ENCODE results near the gene ADM2. TPM values are rescaled to one million over a fixed set of nuclear protein-coding genes. Genes with fewer than 3 reads are reported as not detected.

The ADM2 gene
- polyA plus RNA-seq, 1 of the 3 experiments (the other 2 are of a cell fraction) = 0.61 TPM

- CTCF ChIA-PET = interaction anchor here (1.2 to 1.4 kb wide), 2 partner anchors 11 to 156 kb away, joined by 3 to 4 read pairs; no protein-coding TSS in a partner anchor
- TF ChIP-seq RXRA (IDR thresholded peaks at IDR 0.05; ENCODE audit: borderline replicate concordance, low read depth) = no peak
- TF ChIP-seq TAF1 (IDR thresholded peaks at IDR 0.05; ENCODE audit: borderline replicate concordance, low read depth, low read length) = no peak
- no peak for TF ChIP-seq IRF3 (IDR thresholded peaks at IDR 0.05; ENCODE audit: low read depth, low read length)
- TF ChIP-seq CHD2 (IDR thresholded peaks at IDR 0.05; ENCODE audit: low read length, partially characterized antibody) = no peak
- no peak for TF ChIP-seq SMC3 (IDR thresholded peaks at IDR 0.05; ENCODE audit: low read depth, low read length)
- TF ChIP-seq, protein P1, sequence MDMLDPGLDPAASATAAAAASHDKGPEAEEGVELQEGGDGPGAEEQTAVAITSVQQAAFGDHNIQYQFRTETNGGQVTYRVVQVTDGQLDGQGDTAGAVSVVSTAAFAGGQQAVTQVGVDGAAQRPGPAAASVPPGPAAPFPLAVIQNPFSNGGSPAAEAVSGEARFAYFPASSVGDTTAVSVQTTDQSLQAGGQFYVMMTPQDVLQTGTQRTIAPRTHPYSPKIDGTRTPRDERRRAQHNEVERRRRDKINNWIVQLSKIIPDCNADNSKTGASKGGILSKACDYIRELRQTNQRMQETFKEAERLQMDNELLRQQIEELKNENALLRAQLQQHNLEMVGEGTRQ (IDR thresholded peaks at IDR 0.05; ENCODE audit: borderline replicate concordance, low read depth, low read length) = no peak
- TF ChIP-seq GATA2 (CRISPR knock-in tag; IDR thresholded peaks at IDR 0.05) = no peak
- TF ChIP-seq FOXJ3 (CRISPR knock-in tag; IDR thresholded peaks at IDR 0.05) = no peak
- WGBS (ENCODE audit: low lambda C conversion rate) = 96% methylated on average over 8 of the region's 24 CpGs
Measured at GRCh38 chr22:50464451-50464850, 16.9 kb upstream of the ADM2 start.

GRCh38 chr22:50465066-50465930 lies 16.0 kb upstream of the ADM2 start:
- H3F3A ChIP-seq (replicated peaks; ENCODE audit: insufficient read depth) = no peaks in the 10 kb centered on the region
- peaks cover 22% of the 10 kb centered on the region; the same call in 1 of the 2 replicates for H3K79me2 ChIP-seq (ENCODE audit: insufficient read depth)
- H3K27me3 ChIP-seq (ENCODE audit: insufficient read depth) = no peaks in the 10 kb centered on the region
- H3K27ac ChIP-seq (ENCODE audit: low read depth in 2 of 2, low read length in 1 of 2) = no peak overlapping the region
- no peaks in the 10 kb centered on the region for H3K9me2 ChIP-seq
- H3K4me2 ChIP-seq = no peak overlapping the region
- H4K20me1 ChIP-seq (ENCODE audit: insufficient read depth) = peaks cover 26% of the 10 kb centered on the region
- no peak overlapping the region for H3K4me3 ChIP-seq (ENCODE audit: low read depth in 2 of 2, low read length in 1 of 2)
- POLR2A ChIA-PET = no interaction called here
- no peak for DNase-seq
- H3K9ac ChIP-seq = no peak overlapping the region
- peaks cover 0 to 4% of the 10 kb centered on the region in 2 experiments; a peak in 2 of 4 replicates for H3K4me1 ChIP-seq (ENCODE audit: control insufficient read depth in 1 of 2, insufficient read depth in 2 of 2, low read depth in 1 of 2, low read length in 1 of 2)
- H3K36me3 ChIP-seq (replicated peaks in 1 of 2; ENCODE audit: control insufficient read depth in 1 of 2, insufficient read depth in 2 of 2, low read length in 1 of 2) = peaks cover 0 to 68% of the 10 kb centered on the region in 2 experiments
- WGBS (ENCODE audit: low lambda C conversion rate) = 98% methylated on average over 17 of the region's 30 CpGs
- H3K9me3 ChIP-seq = no peaks in the 10 kb centered on the region
- CTCF ChIA-PET = interaction anchor here (1.1 to 1.3 kb wide), 2 partner anchors 10 to 61 kb away, joined by 3 read pairs; partner anchors contain the start of gene SCO2
- H2AFZ ChIP-seq (ENCODE audit: low read depth) = no peak overlapping the region
- TF ChIP-seq FOXM1 (IDR thresholded peaks at IDR 0.05; ENCODE audit: low read depth) = no peak
- no peak for TF ChIP-seq SIN3A (IDR thresholded peaks at IDR 0.05; ENCODE audit: borderline replicate concordance, low read depth, low read length)
- TF ChIP-seq, protein P2, sequence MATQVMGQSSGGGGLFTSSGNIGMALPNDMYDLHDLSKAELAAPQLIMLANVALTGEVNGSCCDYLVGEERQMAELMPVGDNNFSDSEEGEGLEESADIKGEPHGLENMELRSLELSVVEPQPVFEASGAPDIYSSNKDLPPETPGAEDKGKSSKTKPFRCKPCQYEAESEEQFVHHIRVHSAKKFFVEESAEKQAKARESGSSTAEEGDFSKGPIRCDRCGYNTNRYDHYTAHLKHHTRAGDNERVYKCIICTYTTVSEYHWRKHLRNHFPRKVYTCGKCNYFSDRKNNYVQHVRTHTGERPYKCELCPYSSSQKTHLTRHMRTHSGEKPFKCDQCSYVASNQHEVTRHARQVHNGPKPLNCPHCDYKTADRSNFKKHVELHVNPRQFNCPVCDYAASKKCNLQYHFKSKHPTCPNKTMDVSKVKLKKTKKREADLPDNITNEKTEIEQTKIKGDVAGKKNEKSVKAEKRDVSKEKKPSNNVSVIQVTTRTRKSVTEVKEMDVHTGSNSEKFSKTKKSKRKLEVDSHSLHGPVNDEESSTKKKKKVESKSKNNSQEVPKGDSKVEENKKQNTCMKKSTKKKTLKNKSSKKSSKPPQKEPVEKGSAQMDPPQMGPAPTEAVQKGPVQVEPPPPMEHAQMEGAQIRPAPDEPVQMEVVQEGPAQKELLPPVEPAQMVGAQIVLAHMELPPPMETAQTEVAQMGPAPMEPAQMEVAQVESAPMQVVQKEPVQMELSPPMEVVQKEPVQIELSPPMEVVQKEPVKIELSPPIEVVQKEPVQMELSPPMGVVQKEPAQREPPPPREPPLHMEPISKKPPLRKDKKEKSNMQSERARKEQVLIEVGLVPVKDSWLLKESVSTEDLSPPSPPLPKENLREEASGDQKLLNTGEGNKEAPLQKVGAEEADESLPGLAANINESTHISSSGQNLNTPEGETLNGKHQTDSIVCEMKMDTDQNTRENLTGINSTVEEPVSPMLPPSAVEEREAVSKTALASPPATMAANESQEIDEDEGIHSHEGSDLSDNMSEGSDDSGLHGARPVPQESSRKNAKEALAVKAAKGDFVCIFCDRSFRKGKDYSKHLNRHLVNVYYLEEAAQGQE (IDR thresholded peaks at IDR 0.05; ENCODE audit: low read depth, low read length) = no peak
- no peak for TF ChIP-seq FOSL2 (IDR thresholded peaks at IDR 0.05; ENCODE audit: borderline replicate concordance, low read depth)
- no peak for TF ChIP-seq ELF1 (IDR thresholded peaks at IDR 0.05)
- no peak for TF ChIP-seq TCF12 (IDR thresholded peaks at IDR 0.05)
- no peak for TF ChIP-seq CHD2 (IDR thresholded peaks at IDR 0.05; ENCODE audit: low read length, partially characterized antibody)
- TF ChIP-seq, protein P3, sequence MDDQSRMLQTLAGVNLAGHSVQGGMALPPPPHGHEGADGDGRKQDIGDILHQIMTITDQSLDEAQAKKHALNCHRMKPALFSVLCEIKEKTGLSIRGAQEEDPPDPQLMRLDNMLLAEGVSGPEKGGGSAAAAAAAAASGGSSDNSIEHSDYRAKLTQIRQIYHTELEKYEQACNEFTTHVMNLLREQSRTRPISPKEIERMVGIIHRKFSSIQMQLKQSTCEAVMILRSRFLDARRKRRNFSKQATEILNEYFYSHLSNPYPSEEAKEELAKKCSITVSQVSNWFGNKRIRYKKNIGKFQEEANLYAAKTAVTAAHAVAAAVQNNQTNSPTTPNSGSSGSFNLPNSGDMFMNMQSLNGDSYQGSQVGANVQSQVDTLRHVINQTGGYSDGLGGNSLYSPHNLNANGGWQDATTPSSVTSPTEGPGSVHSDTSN (IDR thresholded peaks at IDR 0.05) = no peak
- TF ChIP-seq MXI1 (IDR thresholded peaks at IDR 0.05; ENCODE audit: low read depth, low read length) = no peak
- TF ChIP-seq POLR2AphosphoS5 (IDR thresholded peaks at IDR 0.05; ENCODE audit: low read depth, low read length) = no peak
- no peak for TF ChIP-seq EP300 (IDR thresholded peaks at IDR 0.05; ENCODE audit: borderline replicate concordance in 1 of 2, low read depth in 1 of 2, low read length in 1 of 2)
- TF ChIP-seq RCOR1 (IDR thresholded peaks at IDR 0.05; ENCODE audit: low read length) = no peak

More at GRCh38 chr22:50464451-50464850, 16.9 kb upstream of the ADM2 start:
- no peaks in the 10 kb centered on the region for H3K27me3 ChIP-seq (ENCODE audit: insufficient read depth)
- H3K79me2 ChIP-seq (ENCODE audit: insufficient read depth) = peaks cover 14% of the 10 kb centered on the region; the same call in 1 of the 2 replicates
- no peak overlapping the region for H3K27ac ChIP-seq (ENCODE audit: low read depth in 2 of 2, low read length in 1 of 2)
- POLR2A ChIA-PET = no interaction called here
- no peak for DNase-seq
- H3K4me3 ChIP-seq (ENCODE audit: low read depth in 2 of 2, low read length in 1 of 2) = no peak overlapping the region
- no peaks in the 10 kb centered on the region for H3K9me2 ChIP-seq
- peaks cover 0 to 76% of the 10 kb centered on the region in 2 experiments for H3K36me3 ChIP-seq (replicated peaks in 1 of 2; ENCODE audit: control insufficient read depth in 1 of 2, insufficient read depth in 2 of 2, low read length in 1 of 2)
- H3K4me2 ChIP-seq = no peak overlapping the region
- no peak overlapping the region for H3K9ac ChIP-seq
- peaks cover 18% of the 10 kb centered on the region for H4K20me1 ChIP-seq (ENCODE audit: insufficient read depth)
- H2AFZ ChIP-seq (ENCODE audit: low read depth) = no peak overlapping the region
- no peaks in the 10 kb centered on the region for H3F3A ChIP-seq (replicated peaks; ENCODE audit: insufficient read depth)
- no peaks in the 10 kb centered on the region for H3K9me3 ChIP-seq
- no peaks in the 10 kb centered on the region for H3K4me1 ChIP-seq (ENCODE audit: control insufficient read depth in 1 of 2, insufficient read depth in 2 of 2, low read depth in 1 of 2, low read length in 1 of 2)

Data from SK-N-SH (cell line).